Measurements from ENCODE around the gene KPNB1.
"Not testable (repeated sequence)": the region's sequence is repeated elsewhere in the genome, so short reads cannot be mapped to it uniquely, and the experiment has no call there.

The KPNB1 gene

DNA sequence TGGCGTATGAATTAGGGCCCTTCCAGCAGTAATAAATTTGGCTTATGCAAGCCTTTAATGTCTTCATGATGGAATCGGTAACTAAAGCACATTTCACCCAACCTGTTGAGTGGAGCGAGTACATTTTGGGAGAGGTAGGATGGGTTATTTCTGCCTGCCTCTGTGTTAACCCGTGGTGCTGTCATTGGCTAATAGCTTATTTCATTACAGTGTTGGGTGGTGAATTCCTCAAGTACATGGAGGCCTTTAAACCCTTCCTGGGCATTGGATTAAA is 26.4 kb downstream of the KPNB1 start:
- in situ Hi-C loops (cut with HindIII; ENCODE audit: low sequenced_read_pairs) = no loop called here

DNA sequence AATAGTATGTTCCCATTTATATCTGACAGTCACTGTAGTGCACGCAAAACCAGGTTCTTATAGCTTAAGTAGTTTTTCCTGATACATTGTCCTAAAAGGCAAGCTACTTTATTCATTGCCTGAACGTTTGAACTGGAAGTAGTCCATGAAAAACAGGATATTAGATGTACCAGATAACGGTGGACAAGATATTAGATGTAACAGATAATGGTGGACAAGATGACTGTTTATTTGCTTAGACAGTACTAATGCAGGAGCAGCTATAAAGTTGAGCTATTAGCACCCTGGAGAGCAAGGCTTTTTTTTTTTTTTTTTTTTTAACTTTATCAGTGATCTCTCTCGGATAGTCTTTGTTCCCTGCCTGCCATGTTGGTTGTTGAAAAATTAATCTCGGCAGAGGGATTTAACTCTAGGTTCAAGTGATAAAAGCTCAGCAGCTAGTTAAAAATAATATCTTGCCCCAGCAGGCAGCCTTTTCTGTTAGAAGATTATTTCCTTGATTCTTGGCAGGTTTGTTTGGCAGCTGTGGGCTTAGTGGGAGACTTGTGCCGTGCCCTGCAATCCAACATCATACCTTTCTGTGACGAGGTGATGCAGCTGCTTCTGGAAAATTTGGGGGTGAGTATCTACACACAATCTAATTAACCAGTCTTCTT is 26.9 kb downstream of the KPNB1 start:
- in situ Hi-C loops (cut with HindIII; ENCODE audit: low sequenced_read_pairs) = no loop called here

DNA sequence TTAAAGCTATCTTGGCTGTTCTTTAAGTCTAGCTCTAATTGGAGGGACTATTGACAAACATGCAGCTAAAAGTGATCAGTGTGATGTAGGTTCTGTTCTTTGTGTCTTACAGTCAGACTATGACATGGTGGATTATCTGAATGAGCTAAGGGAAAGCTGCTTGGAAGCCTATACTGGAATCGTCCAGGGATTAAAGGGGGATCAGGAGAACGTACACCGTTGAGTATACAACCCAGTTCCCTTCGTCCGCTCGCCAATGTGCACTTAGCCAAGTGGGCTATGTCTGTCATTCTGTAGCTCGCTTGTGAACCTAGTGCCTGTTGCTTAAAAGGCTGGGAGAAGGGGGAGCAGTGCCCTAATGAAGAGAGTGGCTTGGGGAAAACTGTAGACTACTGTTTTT is 28.5 kb downstream of the KPNB1 start:
- in situ Hi-C loops (cut with HindIII; ENCODE audit: low sequenced_read_pairs) = no loop called here

DNA sequence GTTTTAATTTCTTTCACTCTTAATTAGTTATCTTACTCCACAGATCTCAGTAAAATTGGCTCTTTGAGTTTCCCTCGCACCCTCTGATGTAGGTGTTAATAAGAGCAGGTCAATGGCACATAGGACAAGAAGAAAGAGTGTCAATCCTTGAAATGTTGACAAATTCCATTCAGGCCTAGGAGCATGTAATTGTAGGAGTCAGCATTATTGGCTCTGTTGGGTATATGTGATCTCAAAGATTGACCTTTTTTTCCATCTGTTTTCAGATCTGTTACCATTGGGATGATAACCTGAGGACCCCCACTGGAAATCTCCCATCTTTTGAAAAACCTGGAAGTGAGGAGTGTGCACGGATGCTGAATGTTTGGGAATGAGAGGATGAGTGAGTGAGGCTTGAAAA is 32.4 kb downstream of the KPNB1 start:
- in situ Hi-C loops (cut with HindIII; ENCODE audit: low sequenced_read_pairs) = no loop called here

DNA sequence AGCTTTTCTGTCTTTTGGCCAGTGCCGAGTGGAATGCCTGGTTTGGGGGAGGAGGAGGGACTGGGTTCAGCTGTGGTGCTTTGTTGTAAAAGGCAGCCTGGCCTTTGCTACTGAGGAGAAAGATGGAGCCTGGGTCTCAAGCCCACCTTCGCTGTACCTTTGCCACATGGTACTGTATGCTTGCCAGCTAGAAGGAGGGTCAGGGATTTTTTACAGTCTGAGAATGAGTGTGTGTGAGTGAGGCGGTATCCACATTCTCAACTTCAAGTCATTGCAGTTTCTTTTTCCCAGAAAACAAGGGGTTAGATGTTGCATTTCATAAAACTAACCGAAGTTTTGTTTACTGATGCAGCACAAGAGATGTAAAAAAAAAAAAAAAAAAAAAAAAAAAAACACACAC is 33.0 kb downstream of the KPNB1 start:
- in situ Hi-C loops (cut with HindIII; ENCODE audit: low sequenced_read_pairs) = not testable (repeated sequence)

DNA sequence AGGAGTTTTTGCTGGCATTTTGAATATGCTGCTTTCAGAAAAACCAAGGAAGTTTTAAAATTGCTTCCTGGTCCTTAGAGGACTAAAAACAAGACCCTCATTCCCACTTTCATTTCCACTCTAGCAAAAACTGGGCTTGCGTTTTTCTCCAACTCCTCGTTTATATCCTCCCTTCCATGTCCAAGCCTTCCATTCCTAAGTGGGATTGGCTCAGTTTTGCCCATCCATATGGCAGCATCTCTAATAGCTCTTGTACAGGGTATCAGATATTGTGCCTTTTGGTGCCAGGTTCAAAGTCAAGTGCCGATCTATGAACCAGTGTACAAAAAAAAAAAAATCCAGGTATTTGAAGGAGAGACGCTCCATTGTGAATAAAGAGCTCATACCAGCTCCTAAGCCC is 34.3 kb downstream of the KPNB1 start:
- in situ Hi-C loops (cut with HindIII; ENCODE audit: low sequenced_read_pairs) = no loop called here

DNA sequence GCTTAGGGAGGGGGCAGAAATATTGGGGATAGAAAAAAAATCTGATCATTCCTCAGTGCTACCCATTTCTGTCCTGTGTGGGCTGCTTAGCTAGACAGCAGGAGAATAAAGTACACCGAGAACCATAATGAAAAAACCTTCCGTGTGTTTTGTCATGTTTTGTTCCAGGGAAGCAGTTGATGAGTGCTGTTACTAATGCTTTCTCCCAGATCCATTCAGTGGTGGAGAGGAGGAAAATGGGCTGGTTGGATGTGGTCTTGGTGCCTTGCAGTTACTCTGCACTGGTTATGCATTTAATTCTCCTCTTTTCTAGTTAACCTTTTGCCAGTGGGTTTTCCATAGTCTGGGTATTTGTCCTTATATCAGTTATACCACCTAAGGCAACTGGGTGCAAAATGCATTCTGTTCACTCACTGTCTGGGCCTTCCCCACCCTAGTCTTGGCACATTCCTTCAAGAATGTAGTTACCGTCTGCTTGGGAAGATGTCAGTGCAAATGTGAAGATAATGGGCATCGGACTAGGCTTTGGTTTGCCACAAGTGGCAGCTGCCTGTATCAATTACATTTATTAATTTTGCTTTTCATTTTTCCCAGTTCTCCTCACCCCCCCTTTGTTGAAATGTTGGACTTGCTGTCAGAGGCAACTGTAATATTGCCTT is 34.9 kb downstream of the KPNB1 start:
- in situ Hi-C loops (cut with HindIII; ENCODE audit: low sequenced_read_pairs) = no loop called here

DNA sequence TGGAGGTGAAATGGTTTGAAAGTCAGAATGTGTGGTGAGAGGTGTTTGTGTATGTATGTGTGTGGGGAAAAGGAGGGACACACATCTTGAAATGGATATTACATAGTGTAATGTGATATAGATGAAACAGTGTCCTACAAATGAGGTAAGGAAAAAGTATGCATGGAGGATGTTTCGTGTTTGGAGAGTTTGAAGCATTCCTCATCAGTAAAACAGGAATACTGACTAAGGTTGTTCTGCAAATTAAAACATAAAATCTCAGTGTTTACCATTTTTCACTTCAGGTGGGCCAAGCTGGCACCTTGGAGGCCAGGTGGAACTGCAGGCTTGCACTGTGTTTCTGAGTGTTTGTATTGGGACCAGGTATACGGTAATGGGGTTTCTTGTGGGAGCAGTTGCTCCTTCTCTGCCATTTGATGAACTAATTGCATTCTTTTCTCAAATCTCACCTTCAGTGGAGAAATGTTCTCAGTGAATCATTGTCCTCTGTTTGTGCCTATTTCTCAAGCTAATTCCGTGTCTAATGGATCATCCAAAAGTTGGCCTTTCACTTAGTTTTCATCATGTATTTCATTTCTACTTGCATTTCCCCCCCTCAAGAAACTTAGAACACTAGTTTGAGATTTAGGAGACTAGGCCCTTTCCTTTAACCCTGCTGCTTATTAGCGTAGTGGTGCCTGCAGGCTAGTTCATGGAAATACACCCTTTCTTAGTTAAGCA is 36.0 kb downstream of the KPNB1 start:
- in situ Hi-C loops (cut with HindIII; ENCODE audit: low sequenced_read_pairs) = no loop called here

DNA sequence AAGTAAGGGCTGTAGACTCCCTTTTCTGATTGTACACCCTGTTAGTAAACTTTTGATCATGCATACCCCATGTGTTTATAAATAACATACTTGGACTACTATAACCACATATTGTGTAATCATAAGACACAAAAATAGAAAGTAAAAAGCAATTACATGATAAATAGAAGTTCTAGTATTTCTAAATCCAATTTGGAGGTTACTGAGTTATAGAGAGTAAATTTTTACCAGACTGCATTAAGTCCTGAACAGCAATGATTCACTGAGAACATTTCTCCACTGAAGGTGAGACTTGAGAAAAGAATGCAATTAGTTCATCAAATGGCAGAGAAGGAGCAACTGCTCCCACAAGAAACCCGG is 36.5 kb downstream of the KPNB1 start:
- in situ Hi-C loops (cut with HindIII; ENCODE audit: low sequenced_read_pairs) = no loop called here

DNA sequence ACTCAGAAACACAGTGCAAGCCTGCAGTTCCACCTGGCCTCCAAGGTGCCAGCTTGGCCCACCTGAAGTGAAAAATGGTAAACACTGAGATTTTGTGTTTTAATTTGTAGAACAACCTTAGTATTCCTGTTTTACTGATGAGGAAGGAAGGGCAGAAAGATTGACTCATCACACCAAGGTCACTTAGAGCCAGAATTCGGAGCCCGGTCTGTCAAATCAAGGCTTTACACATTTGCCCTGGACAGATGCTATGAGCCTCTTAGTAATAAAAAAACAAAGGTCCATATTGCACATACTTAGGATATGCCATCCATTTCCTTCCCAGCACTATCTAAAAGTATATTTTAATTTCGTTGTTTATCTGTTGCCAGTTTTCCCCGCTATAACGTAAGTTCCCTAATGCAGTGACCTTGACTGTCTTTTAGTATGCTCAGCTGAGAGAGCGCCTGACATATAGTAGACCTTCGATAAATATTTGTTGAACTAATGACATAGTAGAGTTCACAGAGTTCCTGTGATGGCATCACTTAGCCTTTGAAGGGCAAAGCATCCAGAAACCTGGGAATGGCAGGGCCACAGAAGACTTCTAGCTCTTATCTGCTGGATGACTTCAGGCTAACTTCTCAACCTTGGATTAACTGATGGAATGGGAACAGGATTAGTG is 37.1 kb downstream of the KPNB1 start:
- in situ Hi-C loops (cut with HindIII; ENCODE audit: low sequenced_read_pairs) = no loop called here

DNA sequence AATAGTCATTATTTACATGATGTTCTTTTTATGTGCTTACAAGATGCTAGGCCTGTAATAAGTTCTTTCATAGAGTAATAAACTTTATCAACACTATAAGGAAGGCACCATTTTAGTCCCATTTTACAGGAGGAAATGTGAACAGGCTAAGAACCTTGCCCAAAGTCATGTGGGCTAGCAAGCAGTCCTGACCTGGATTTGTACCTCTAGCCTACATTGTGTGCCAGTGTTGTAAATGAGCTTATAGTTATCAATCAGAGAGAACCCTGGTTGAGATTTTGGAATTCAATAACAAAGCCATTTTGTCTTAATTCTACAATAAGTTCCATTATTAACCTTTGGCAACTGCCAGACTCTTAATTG is 37.6 kb downstream of the KPNB1 start:
- in situ Hi-C loops (cut with HindIII; ENCODE audit: low sequenced_read_pairs) = no loop called here

DNA sequence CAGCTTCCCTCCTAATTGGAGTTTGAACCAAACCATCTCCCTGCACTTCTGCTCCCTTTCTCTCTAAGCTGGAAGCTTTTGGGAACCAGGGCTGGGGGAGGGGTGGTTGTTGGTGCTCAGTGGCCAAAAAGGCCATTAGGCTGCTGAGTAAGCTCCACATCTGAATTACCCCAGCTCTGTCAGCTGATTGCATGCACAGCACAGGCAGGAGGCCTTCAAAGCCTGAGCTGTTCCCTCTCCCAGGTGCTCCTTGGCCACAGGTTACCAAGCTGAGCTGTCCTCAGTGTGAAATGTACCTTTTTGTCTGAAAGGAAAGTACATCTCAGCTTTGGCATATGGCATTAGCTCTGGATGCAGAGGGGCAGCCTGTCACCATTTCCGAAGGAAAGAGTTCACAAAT is 38.0 kb downstream of the KPNB1 start:
- in situ Hi-C loops (cut with HindIII; ENCODE audit: low sequenced_read_pairs) = no loop called here

DNA sequence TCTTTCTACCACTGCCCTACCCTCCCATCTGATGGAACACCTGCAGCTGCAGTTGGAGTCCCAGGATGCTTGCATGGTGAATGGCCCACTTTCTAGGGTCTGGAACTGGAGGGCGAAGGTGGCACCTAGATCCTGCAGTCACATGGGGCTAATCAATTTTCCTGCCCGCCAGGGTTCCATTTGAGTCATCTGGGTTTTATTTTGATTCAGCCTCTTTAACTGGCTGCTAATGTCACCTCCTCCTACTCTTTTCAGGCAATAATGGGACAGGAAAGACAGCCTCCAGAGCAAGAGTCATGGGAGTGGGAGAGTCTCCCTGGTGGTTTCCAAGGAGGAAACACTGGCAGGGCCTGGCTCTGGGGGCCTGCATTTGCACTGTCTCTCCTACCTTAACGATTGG is 40.4 kb downstream of the KPNB1 start:
- in situ Hi-C loops (cut with HindIII; ENCODE audit: low sequenced_read_pairs) = no loop called here

DNA sequence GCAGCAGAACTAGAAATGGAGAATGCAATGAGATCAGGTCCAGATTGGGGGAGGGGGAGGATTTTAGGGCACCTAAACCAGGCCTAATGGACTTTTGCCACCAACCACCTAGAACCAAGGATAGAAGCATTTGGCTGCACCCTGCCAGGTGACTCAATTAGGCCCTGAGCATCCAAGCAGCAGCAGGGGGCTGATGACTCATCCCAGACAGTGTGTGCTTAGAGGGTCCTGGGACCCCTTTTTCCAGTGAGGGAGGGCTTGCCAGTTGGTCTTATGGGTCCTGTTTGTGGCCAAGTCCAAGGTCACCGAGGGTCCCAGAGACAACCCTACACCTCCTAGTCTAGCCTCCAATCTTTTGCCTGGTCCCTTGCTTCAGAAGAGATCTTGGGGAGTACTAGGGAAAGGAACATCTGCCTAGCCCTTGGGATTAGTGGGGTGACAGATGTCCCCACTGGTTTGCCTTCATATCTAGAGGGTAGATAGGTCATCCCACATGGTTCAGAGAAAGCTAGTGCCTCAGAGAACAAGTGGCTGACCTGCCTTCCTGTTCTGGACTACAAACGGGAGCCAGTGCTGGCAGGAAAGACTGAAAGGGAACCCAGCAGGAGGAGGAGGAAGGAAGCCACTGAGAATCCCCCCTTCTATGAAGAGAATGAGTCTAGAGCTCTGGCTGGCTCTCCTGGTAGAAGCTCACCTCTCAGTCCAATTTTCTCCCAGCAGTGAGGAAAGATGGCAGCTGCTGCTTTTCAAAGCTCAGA is 42.6 kb downstream of the KPNB1 start:
- in situ Hi-C loops (cut with HindIII; ENCODE audit: low sequenced_read_pairs) = no loop called here

DNA sequence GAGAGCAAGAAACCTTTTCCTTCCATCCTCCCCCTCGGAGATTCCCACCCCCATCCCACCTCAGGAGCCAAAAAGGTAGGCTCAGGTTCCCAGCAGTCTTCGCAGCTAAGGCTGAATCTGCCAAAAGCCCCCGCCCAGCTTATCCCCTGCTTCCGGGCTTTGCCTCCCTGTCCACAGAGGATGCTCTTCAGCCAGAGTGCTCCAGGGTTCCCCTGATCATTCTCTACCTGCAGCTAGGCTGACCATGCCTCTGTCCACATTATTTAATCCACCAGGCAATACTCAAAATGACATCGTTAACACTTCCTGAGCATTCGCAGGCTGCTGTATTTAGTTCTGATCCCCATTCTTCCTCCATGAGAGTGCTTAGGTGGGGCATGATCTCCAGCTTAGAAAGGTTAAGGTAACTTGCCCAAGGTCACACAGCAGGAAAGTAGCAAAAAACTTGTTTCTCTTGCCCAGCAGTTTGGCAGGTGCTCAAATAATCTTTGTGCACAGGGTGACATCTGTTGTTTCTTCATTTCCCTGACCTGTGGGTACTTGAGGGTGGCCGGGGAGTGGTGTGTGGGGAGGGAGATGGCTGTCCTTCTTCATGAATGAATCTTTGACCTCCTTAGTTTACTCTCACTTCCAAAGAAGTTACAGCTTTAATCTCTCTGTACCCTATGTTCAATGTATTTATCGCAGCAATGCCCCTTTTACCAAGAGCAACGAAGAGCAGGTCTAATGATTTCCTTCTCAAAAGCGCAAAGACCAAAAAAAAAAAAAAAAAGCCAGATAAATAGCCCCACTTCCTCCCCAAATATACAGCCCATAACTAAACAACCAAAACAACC is 43.4 kb downstream of the KPNB1 start:
- in situ Hi-C loops (cut with HindIII; ENCODE audit: low sequenced_read_pairs) = no loop called here

DNA sequence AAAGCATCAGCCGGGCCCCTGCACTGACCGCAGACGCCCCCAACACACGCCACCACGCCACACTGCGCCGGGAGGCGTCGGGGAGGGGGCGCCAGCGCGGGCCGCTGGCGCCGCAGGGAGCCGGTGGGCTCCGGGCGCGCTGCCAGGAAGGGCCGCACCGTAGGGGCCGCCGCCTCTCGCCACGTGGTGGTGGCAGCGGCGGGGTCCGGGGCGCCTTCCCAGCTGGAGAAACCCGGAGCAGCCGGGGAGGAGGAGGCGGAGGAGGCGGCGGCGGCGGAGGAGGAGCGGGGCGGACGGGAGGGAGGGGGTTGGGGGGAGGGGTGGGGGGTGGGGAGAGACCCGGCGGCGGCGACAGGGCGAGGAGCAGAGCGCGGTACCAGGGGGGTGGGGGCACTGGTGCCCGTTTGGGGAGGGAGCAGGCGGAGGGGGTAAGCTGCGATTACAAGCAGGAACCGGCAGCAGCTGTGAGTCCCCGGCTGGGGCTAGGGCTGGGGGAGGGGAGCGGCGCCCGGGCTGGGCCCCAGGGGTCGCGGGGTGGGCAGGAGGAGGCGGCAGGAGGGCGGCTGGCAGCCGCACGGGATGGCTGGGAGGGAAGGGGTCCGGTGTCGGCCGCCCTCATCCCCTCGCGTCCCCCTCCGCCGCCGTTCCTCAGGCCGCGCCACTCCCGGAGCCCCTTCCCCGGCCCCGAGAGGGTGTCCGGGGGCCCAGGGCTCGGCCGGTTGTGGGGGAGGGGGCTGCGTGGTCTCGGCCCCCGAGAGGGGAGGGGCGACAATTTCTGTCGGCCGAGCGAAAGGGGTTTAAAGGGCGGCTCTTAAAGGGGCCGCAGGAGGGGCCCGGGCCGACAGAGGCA is 44.2 kb downstream of the KPNB1 start, which contains the start of gene TBKBP1:
Gene TBKBP1 (plus strand): TSS at position 431 of the 850 bp plus-strand sequence. CDS start 1,952 bp downstream, outside the sequence.
- in situ Hi-C loops (cut with HindIII; ENCODE audit: low sequenced_read_pairs) = no loop called here

DNA sequence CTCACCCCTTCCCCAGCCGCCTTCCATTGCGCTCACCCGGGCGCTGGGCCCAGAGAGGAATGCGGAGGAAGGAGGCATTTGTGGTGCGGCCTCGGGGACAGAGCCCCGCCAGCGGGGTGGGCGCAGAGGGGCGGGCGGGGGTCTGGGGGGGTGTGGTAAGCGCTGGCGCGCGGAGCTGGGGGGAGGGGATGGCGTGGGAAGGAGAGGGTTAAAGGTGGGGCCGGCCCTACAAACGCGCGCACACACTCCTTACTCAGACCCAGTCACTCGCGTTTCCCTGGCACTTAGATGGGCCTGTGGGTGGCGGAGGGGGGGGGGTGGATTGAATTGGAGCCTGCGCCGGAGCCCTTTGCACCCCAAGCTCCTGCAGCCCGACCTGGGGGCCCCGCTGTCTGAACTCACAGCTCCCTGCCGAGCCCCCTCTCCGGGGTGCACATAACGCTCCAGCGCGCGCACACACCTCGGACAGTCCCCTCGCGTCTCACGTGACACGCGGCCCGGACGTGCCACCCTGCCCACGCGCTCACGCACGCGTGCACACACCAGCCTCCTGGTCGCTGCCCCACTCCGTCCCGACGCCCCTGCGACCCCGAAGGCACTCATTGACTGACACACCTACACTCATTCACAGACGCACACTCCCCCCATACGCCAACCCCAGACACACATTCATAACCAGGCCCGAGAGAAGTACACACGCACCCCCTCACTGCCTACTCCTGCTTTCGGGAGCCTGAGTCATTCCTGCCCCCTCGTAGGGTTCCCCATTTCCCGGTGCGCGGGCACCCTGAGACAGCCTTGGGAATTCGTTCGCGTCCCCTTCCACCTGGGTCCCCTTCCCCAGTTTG is 45.1 kb downstream of the KPNB1 start:
- in situ Hi-C loops (cut with HindIII; ENCODE audit: low sequenced_read_pairs) = no loop called here
